ENCODE data around the gene OR4C11. TPM values are rescaled to one million over a fixed set of nuclear protein-coding genes. Genes with fewer than 3 reads are reported as not detected.

OR4C11 gene, protein sequence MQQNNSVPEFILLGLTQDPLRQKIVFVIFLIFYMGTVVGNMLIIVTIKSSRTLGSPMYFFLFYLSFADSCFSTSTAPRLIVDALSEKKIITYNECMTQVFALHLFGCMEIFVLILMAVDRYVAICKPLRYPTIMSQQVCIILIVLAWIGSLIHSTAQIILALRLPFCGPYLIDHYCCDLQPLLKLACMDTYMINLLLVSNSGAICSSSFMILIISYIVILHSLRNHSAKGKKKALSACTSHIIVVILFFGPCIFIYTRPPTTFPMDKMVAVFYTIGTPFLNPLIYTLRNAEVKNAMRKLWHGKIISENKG
- not detected for total RNA-seq

DNA sequence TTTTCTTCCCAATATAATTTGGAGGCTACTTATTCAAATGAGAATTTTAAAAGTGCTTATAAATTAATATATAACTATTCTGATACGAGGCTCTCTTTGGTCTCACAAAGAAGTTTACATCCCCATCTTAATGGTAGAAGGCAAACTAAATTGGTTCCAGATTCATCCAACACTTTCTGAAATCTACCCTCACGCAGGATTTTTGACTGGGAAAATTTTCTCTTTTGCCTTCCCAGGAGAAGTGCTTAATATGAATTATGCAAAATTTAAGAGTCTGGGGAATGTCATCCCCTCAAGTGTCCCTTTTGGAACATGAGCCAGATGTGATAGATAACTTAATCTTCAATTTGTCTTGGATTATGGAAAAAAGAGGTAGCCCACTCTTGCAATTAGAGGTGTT, at the start of gene OR4C11:
Gene OR4C11, minus strand, starts transcription at position 101 of the 400 bp plus-strand sequence. CDS start 3,272 bp downstream, outside the sequence.
- no peak within 1 kb of the TSS for H3K4me3 ChIP-seq
- no peak for DNase-seq (ENCODE audit: low spot score in 2 of 2)
- no peaks in the 10 kb centered on the region for H3K27me3 ChIP-seq
- no peaks in the 10 kb centered on the region for H3K9me3 ChIP-seq
- H3K36me3 ChIP-seq, result no peaks in the 10 kb centered on the region
- intact Hi-C loops (cut with DNase I; ENCODE audit: low total_unique reads), result no loop called here
- TF ChIP-seq, protein P1, sequence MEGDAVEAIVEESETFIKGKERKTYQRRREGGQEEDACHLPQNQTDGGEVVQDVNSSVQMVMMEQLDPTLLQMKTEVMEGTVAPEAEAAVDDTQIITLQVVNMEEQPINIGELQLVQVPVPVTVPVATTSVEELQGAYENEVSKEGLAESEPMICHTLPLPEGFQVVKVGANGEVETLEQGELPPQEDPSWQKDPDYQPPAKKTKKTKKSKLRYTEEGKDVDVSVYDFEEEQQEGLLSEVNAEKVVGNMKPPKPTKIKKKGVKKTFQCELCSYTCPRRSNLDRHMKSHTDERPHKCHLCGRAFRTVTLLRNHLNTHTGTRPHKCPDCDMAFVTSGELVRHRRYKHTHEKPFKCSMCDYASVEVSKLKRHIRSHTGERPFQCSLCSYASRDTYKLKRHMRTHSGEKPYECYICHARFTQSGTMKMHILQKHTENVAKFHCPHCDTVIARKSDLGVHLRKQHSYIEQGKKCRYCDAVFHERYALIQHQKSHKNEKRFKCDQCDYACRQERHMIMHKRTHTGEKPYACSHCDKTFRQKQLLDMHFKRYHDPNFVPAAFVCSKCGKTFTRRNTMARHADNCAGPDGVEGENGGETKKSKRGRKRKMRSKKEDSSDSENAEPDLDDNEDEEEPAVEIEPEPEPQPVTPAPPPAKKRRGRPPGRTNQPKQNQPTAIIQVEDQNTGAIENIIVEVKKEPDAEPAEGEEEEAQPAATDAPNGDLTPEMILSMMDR (IDR thresholded peaks at IDR 0.05), result no peak
- TF ChIP-seq POLR2AphosphoS5 (IDR thresholded peaks at IDR 0.05), result no peak
- TF ChIP-seq POLR2A (IDR thresholded peaks at IDR 0.05), result no peak
- no peaks in the 10 kb centered on the region for H3K4me1 ChIP-seq
- H3K27ac ChIP-seq, result no peak within 1 kb of the TSS

DNA sequence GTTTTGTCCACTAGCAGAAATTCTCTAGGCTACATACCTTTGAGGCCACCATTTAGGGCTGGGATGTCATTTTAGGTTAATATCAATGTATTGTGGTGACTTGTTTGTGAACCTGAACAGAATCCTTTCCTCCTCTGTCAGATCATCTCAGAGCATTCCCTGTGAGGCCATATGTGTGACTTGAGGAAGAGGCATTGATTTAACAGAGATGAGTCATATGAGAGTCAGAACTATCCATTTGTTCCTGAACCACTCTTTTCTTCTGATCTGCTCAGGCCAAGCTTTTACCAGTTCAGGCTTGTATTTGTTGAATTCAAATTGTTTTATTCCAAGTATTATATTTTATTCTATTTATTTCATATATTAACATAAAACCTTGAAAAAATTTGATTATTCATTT, 47.7 kb upstream of the OR4C11 start:
- Histone ChIP-seq H3K4me1 (no peaks in the 10 kb centered on the region), H3K27me3 (no peaks in the 10 kb centered on the region), H3K27ac (no peak overlapping the region), H3K9me3 (no peaks in the 10 kb centered on the region), H3K36me3 (no peaks in the 10 kb centered on the region), H3K4me3 (no peak overlapping the region)
- DNase-seq (ENCODE audit: low spot score in 2 of 2), result no peak
- TF ChIP-seq POLR2A (IDR thresholded peaks at IDR 0.05), result no peak
- TF ChIP-seq POLR2AphosphoS5 (IDR thresholded peaks at IDR 0.05), result no peak
- TF ChIP-seq, protein P1 (IDR thresholded peaks at IDR 0.05), result no peak
- intact Hi-C loops (cut with DNase I; ENCODE audit: low total_unique reads), result no loop called here

DNA sequence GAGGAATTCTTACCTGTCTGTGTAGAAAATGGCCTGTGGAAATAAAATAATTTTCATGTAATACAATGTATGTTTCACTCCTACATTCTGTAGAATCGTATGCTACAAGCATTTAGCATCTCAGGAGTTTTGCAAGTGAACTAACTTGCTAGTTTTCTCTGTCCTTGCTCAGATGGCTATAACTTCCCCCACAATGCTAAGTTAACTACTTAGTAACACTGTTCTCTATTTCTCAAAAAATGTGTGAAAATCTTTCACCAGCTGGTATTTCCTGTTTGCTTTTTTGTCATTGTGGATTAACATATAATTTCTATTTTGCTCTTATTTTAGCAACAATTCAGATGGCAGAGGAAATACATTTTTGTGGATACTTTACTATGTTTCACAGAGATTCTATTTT, 45.1 kb upstream of the OR4C11 start:
- no peak overlapping the region for H3K27ac ChIP-seq
- no peaks in the 10 kb centered on the region for H3K4me1 ChIP-seq
- H3K36me3 ChIP-seq, result no peaks in the 10 kb centered on the region
- no peak for DNase-seq (ENCODE audit: low spot score in 2 of 2)
- no peak overlapping the region for H3K4me3 ChIP-seq
- H3K9me3 ChIP-seq, result no peaks in the 10 kb centered on the region
- intact Hi-C loops (cut with DNase I; ENCODE audit: low total_unique reads), result no loop called here
- no peak for TF ChIP-seq POLR2A (IDR thresholded peaks at IDR 0.05)
- TF ChIP-seq, protein P1 (IDR thresholded peaks at IDR 0.05), result no peak
- TF ChIP-seq POLR2AphosphoS5 (IDR thresholded peaks at IDR 0.05), result no peak
- H3K27me3 ChIP-seq, result no peaks in the 10 kb centered on the region

DNA sequence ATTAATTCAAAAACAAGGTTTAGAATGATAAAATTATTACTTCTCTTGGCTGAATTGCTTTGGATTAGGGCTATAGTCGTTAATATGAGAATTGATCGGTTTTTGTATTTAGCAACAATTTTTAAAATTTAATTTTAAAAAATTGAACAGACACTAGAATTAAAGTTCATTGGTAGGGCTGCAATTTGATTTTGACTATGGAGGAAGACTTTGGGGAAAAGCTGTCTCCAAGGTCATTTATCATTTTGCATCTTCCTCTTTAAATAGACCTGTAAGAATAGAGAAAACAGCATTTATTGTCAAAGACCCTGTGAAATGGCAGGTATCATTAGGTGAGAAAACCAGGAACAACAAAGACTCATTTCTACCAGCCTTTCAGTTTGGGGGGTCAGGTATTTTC, 40.6 kb upstream of the OR4C11 start, which contains the start of gene OR4S2:
Gene OR4S2, plus strand, starts transcription at position 301 of the 400 bp plus-strand sequence. CDS start 2,577 bp downstream, outside the sequence.
- H3K4me3 ChIP-seq, result no peak within 1 kb of the TSS
- H3K9me3 ChIP-seq, result no peaks in the 10 kb centered on the region
- no peak for DNase-seq (ENCODE audit: low spot score in 2 of 2)
- no peak within 1 kb of the TSS for H3K27ac ChIP-seq
- no peaks in the 10 kb centered on the region for H3K4me1 ChIP-seq
- TF ChIP-seq, protein P1 (IDR thresholded peaks at IDR 0.05), result no peak
- TF ChIP-seq POLR2AphosphoS5 (IDR thresholded peaks at IDR 0.05) (no peak), POLR2A (IDR thresholded peaks at IDR 0.05) (no peak)
- H3K27me3 ChIP-seq, result no peaks in the 10 kb centered on the region
- no peaks in the 10 kb centered on the region for H3K36me3 ChIP-seq
- intact Hi-C loops (cut with DNase I; ENCODE audit: low total_unique reads), result no loop called here

DNA sequence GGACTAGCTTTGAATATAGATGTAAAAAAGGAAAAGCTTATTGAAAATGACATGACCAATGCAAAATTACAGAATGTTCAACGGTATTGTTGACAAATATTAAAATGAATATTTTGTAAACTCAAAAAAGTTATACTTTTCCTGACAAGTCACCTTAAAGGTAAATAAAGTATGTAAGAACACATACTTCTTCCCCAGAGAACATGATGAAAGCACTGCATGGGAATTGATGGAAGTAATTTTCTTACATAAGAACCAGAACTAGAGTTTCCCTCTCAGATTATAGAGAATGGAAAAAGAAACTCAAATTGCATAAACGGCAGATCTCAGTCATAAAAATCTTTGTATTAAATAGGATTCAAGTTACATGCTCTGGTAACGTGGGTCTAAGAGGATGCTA, 27.4 kb upstream of the OR4C11 start, which contains the start of gene OR4P4:
Gene OR4P4, plus strand, starts transcription at position 301 of the 400 bp plus-strand sequence.
- intact Hi-C loops (cut with DNase I; ENCODE audit: low total_unique reads), result loop anchor here (5.0 kb wide), 1 partner anchor 53 kb away; no protein-coding TSS in a partner anchor
- Histone ChIP-seq H3K27me3 (no peaks in the 10 kb centered on the region), H3K9me3 (no peaks in the 10 kb centered on the region), H3K4me1 (no peaks in the 10 kb centered on the region), H3K27ac (no peak within 1 kb of the TSS), H3K36me3 (no peaks in the 10 kb centered on the region), H3K4me3 (no peak within 1 kb of the TSS)
- TF ChIP-seq POLR2AphosphoS5 (IDR thresholded peaks at IDR 0.05) (no peak), POLR2A (IDR thresholded peaks at IDR 0.05) (no peak)
- TF ChIP-seq, protein P1 (IDR thresholded peaks at IDR 0.05), result no peak
- no peak for DNase-seq (ENCODE audit: low spot score in 2 of 2)

All from breast epithelium (tissue), 4 donors.